Liver (tissue), 9 donors: ENCODE data around the gene DDN. TPM values are rescaled to one million over a fixed set of nuclear protein-coding genes. Genes with fewer than 3 reads are reported as not detected.

Experiments used
- DNase-seq: peaks from one replicate; pipeline ENCODE4 v3.0.0-alpha.2; 2017; ENCODE audit warnings: low spot score
- H3K27ac ChIP-seq, 2 donors: one replicate each; pipeline ENCODE4 v1.7.0; 2013; ENCODE audit warnings: inconsistent platforms in 2 of 2, low read length in 2 of 2, control low read depth in 1 of 2, low read depth in 1 of 2, mild to moderate bottlenecking in 1 of 2
- H3K27me3 ChIP-seq, 4 donors: one replicate each; pipeline versions ENCODE4 v1.6.1 to v1.7.0; 2013; ENCODE audit warnings: low read length in 3 of 4, inconsistent platforms in 1 of 4, mild to moderate bottlenecking in 1 of 4, moderate library complexity in 1 of 4; ENCODE audit not compliant: control insufficient read depth in 4 of 4, insufficient read depth in 4 of 4
- H3K36me3 ChIP-seq, 4 donors: one replicate each; pipeline versions ENCODE4 v1.6.1 to v1.7.0; 2013; ENCODE audit warnings: low read length in 3 of 4, mild to moderate bottlenecking in 3 of 4, low read depth in 1 of 4, moderate library complexity in 1 of 4; ENCODE audit not compliant: control insufficient read depth in 4 of 4, insufficient read depth in 3 of 4
- H3K4me1 ChIP-seq, 4 donors: one replicate each; pipeline versions ENCODE4 v1.6.1 to v1.7.0; 2013; ENCODE audit warnings: low read length in 3 of 4, mild to moderate bottlenecking in 3 of 4, moderate library complexity in 1 of 4; ENCODE audit not compliant: control insufficient read depth in 4 of 4, insufficient read depth in 4 of 4
- H3K4me3 ChIP-seq, 3 donors: one replicate each; pipeline versions ENCODE4 v1.6.1 to v1.7.0; 2013; ENCODE audit warnings: low read length in 3 of 3, control low read depth in 1 of 3, low read depth in 1 of 3, mild to moderate bottlenecking in 1 of 3
- H3K9ac ChIP-seq, 2 donors: one replicate each; pipeline ENCODE4 v1.7.0; 2013; ENCODE audit warnings: low read length in 2 of 2, mild to moderate bottlenecking in 2 of 2, moderate library complexity in 2 of 2, control low read depth in 1 of 2, low read depth in 1 of 2
- H3K9me3 ChIP-seq, 4 donors: one replicate each; pipeline versions ENCODE4 v1.6.1 to v1.7.0; 2013; ENCODE audit warnings: low read length in 3 of 4; ENCODE audit not compliant: control insufficient read depth in 4 of 4
- ATF3 ChIP-seq: IDR thresholded peaks from 2 replicates; pipeline ENCODE4 v1.6.1; 2016; ENCODE audit warnings: antibody characterized with exemption
- CTCF ChIP-seq: fragments of 150-350 bp; IDR thresholded peaks from 2 replicates; pipeline ENCODE4 v1.5.1; 2017; ENCODE audit warnings: improper control_type of control experiment, low read depth, low read length; ENCODE audit not compliant: missing input control
- EGR1 ChIP-seq, 2 donors: IDR thresholded peaks; 2 replicates each; pipeline ENCODE4 v1.6.1; 2016 to 2018; ENCODE audit warnings: antibody characterized with exemption in 2 of 2, low read depth in 2 of 2
- FOXA1 ChIP-seq: IDR thresholded peaks from 2 replicates; pipeline ENCODE4 v1.6.1; 2016; ENCODE audit warnings: antibody characterized with exemption
- FOXA2 ChIP-seq: IDR thresholded peaks from 2 replicates; pipeline ENCODE4 v1.6.1; 2016; ENCODE audit warnings: antibody characterized with exemption
- GABPA ChIP-seq, 2 donors: IDR thresholded peaks in 1 of 2; conservative IDR thresholded peaks in 1 of 2; 2 replicates each; pipeline ENCODE4 v1.6.1; 2016; ENCODE audit warnings: antibody characterized with exemption in 2 of 2, mild to moderate bottlenecking in 1 of 2, moderate library complexity in 1 of 2
- HNF4A ChIP-seq, 2 donors: conservative IDR thresholded peaks; 2 replicates each; pipeline ENCODE4 v1.6.1; 2016; ENCODE audit warnings: antibody characterized with exemption in 2 of 2, mild to moderate bottlenecking in 2 of 2
- HNF4G ChIP-seq: IDR thresholded peaks from 2 replicates; pipeline ENCODE4 v1.6.1; 2016; ENCODE audit warnings: antibody characterized with exemption
- JUND ChIP-seq, 2 donors: IDR thresholded peaks; 2 replicates each; pipeline ENCODE4 v1.6.1; 2016; ENCODE audit warnings: antibody characterized with exemption in 2 of 2
- MAX ChIP-seq: IDR thresholded peaks from 2 replicates; pipeline ENCODE4 v1.6.1; 2016; ENCODE audit warnings: antibody characterized with exemption
- NR2F2 ChIP-seq: IDR thresholded peaks from 2 replicates; pipeline ENCODE4 v1.6.1; 2016; ENCODE audit warnings: antibody characterized with exemption
- RAD21 ChIP-seq, 2 donors: IDR thresholded peaks; 2 replicates each; pipeline ENCODE4 v1.6.1; 2016; ENCODE audit warnings: antibody characterized with exemption in 2 of 2, mild to moderate bottlenecking in 2 of 2
- REST ChIP-seq: IDR thresholded peaks from 2 replicates; pipeline ENCODE4 v1.6.1; 2016; ENCODE audit warnings: antibody characterized with exemption, mild to moderate bottlenecking
- RXRA ChIP-seq, 2 donors: IDR thresholded peaks; 2 replicates each; pipeline ENCODE4 v1.6.1; 2017 to 2018; ENCODE audit warnings: antibody characterized with exemption in 2 of 2, mild to moderate bottlenecking in 1 of 2
- SP1 ChIP-seq: IDR thresholded peaks from 2 replicates; pipeline ENCODE4 v1.6.1; 2018; ENCODE audit warnings: antibody characterized with exemption, mild to moderate bottlenecking
- TAF1 ChIP-seq: conservative IDR thresholded peaks from 2 replicates; pipeline ENCODE4 v1.6.1; 2016; ENCODE audit warnings: antibody characterized with exemption, mild to moderate bottlenecking
- YY1 ChIP-seq: IDR thresholded peaks from 2 replicates; pipeline ENCODE4 v1.6.1; 2016; ENCODE audit warnings: antibody characterized with exemption, mild to moderate bottlenecking
- ZBTB33 ChIP-seq: IDR thresholded peaks from 2 replicates; pipeline ENCODE4 v1.6.1; 2016; ENCODE audit warnings: antibody characterized with exemption
- WGBS: extraction: QIAGEN DNeasy Blood & Tissue Kit; methylation state at CpG from one replicate; pipeline ENCODE4 v1.1.7; 2013; 5-methylcytosine and 5-hydroxymethylcytosine counted together
- polyA plus RNA-seq, 2 donors: library from polyadenylated mRNA; stranded (reverse) in 1 of 2; unstranded in 1 of 2; fragments of 200-250 nt in 1 of 2; fragments of >200 nt in 1 of 2; fragmentation: Nextera tagmentation in 1 of 2; extraction: Ambion mirVana in 1 of 2; gene quantifications; one replicate each; pipeline versions ENCODE4 v1.2.1 to v1.2.3, GENCODE V29; 2013 to 2015
- total RNA-seq, 2 donors: library from RNA; depleted of rRNA; stranded (reverse); fragments of >200 nt; gene quantifications; one replicate each; pipeline ENCODE4 v1.2.3, GENCODE V29; 2014
- donor health status: healthy.
- donor health status: healthy.
- donor health status: healthy.
- donor health status: healthy.
- donor health status: healthy.

The DDN gene
- total and polyA plus RNA-seq, 4 donors = 0.09 TPM; not detected in 3

GRCh38 chr12:49010092-49010668, 11.0 kb upstream of the DDN start:
- H3K9ac ChIP-seq = no peak overlapping the region
- DNase-seq = no peak
- 96% methylated on average over 3 of the region's 3 CpGs for WGBS

GRCh38 chr12:49008943-49009342, 9.8 kb upstream of the DDN start:
- Histone ChIP-seq H3K27me3 (no peaks in the 10 kb centered on the region), H3K4me3 (no peak overlapping the region), H3K27ac (no peak overlapping the region), H3K9ac (no peak overlapping the region), H3K36me3 (peaks cover 7 to 31% (median 27%) of the 10 kb centered on the region in 4 donors), H3K4me1 (no peaks in the 10 kb centered on the region), H3K9me3 (no peaks in the 10 kb centered on the region)
- TF ChIP-seq FOXA1 = no peak
- TF ChIP-seq ZBTB33 = no peak
- TF ChIP-seq GABPA (IDR thresholded peaks at IDR 0.05 in 1 of 2, conservative IDR thresholded peaks at IDR 0.05 in 1 of 2) = no peak
- no peak for TF ChIP-seq YY1
- TF ChIP-seq RAD21 (IDR thresholded peaks at IDR 0.05) = no peak
- TF ChIP-seq HNF4G = no peak
- TF ChIP-seq EGR1 (IDR thresholded peaks at IDR 0.05; ENCODE audit: low read depth in 2 of 2) = no peak
- no peak for TF ChIP-seq NR2F2
- no peak for TF ChIP-seq HNF4A (conservative IDR thresholded peaks at IDR 0.05)
- TF ChIP-seq TAF1 = no peak
- no peak for TF ChIP-seq FOXA2
- no peak for TF ChIP-seq JUND (IDR thresholded peaks at IDR 0.05)
- no peak for TF ChIP-seq RXRA (IDR thresholded peaks at IDR 0.05)
- no peak for TF ChIP-seq MAX
- no peak for TF ChIP-seq SP1
- no peak for TF ChIP-seq REST
- no peak for TF ChIP-seq ATF3
- TF ChIP-seq CTCF = no peak
- DNase-seq = no peak
- WGBS = 95% methylated on average over 1 of the region's 1 CpG

More at GRCh38 chr12:49010092-49010668, 11.0 kb upstream of the DDN start:
- H3K27ac ChIP-seq = no peak overlapping the region
- H3K4me1 ChIP-seq = no peaks in the 10 kb centered on the region
- no peaks in the 10 kb centered on the region for H3K27me3 ChIP-seq
- peaks cover 5 to 21% (median 19%) of the 10 kb centered on the region in 4 donors for H3K36me3 ChIP-seq
- no peaks in the 10 kb centered on the region for H3K9me3 ChIP-seq
- TF ChIP-seq NR2F2 = no peak
- H3K4me3 ChIP-seq = no peak overlapping the region
